Suprapubic skin (tissue), 3 donors: Measurements from ENCODE around the gene LARGE1.

Experiments used
- CTCF ChIP-seq, 2 donors: fragments of 200-600 bp in 1 of 2; fragments of 450-650 bp in 1 of 2; sonication (generic) in 1 of 2; IDR thresholded peaks; one replicate each; pipeline ENCODE4 v1.5.1; 2016 to 2019; ENCODE audit warnings: antibody characterized with exemption in 2 of 2, mild to moderate bottlenecking in 1 of 2, moderate library complexity in 1 of 2
- POLR2A ChIP-seq, 2 donors: fragments of 450-650 bp; IDR thresholded peaks; one replicate each; pipeline ENCODE4 v1.6.1; 2017; ENCODE audit warnings: antibody characterized with exemption in 2 of 2, mild to moderate bottlenecking in 2 of 2, moderate library complexity in 2 of 2

- TF ChIP-seq POLR2A (IDR thresholded peaks at IDR 0.05) = no peak
- TF ChIP-seq CTCF (IDR thresholded peaks at IDR 0.05) = no peak
Observed at GRCh38 chr22:33240888-33241475, 679.3 kb downstream of the LARGE1 start.
